Activated CD8-positive, alpha-beta T cell treated with anti-CD3 and anti-CD28 coated beads for 36 hours (primary cell): ENCODE results near the gene AGPAT3. TPM values are rescaled to one million over a fixed set of nuclear protein-coding genes. Genes with fewer than 3 reads are reported as not detected.

ENCODE experiments used
- ATAC-seq: fragments of 200-7000 bp; cut with Tn5 transposase; one replicate; pipeline ENCODE4 v1.10.0; 2021; ENCODE audit warnings: mild to moderate bottlenecking, moderate library complexity
- CTCF ChIA-PET: fragments of 350-600 bp; sonication (Branson Sonifier 250); formaldehyde crosslinking; loops from one replicate; lab custom pipeline; 2021; ENCODE audit warnings: antibody characterized with exemption; lab: Charles Lee
- POLR2A ChIA-PET: fragments of 350-600 bp; sonication (Branson Sonifier 250); formaldehyde crosslinking; loops from one replicate; lab custom pipeline; 2021; ENCODE audit warnings: antibody characterized with exemption; lab: Charles Lee
- DNase-seq: peaks from one replicate; pipeline ENCODE4 v3.0.0-alpha.2; 2020
- H3K27ac Mint-ChIP-seq: one replicate; pipeline ENCODE4 v1.8.0; 2021; ENCODE audit warnings: mild to moderate bottlenecking, mixed read lengths
- H3K27me3 Mint-ChIP-seq: one replicate; pipeline ENCODE4 v1.8.0; 2021; ENCODE audit warnings: mixed read lengths
- H3K36me3 Mint-ChIP-seq: one replicate; pipeline ENCODE4 v1.8.0; 2021; ENCODE audit warnings: low read depth, mixed read lengths
- H3K4me1 Mint-ChIP-seq: one replicate; pipeline ENCODE4 v1.8.0; 2021; ENCODE audit warnings: low read depth, mixed read lengths
- H3K4me3 Mint-ChIP-seq: one replicate; pipeline ENCODE4 v1.8.0; 2021; ENCODE audit warnings: mild to moderate bottlenecking, moderate library complexity, mixed read lengths
- H3K9me3 Mint-ChIP-seq: one replicate; pipeline ENCODE4 v1.8.0; 2021; ENCODE audit warnings: mixed read lengths
- intact Hi-C: fragments of 100-400 bp; cut with micrococcal nuclease; formaldehyde crosslinking; loops from one replicate; pipeline ENCODE4 v1.10.0; 2022
- total RNA-seq, 2 experiments: library from RNA; stranded (reverse); gene quantifications; one replicate each; pipeline ENCODE4 v1.2.3, GENCODE V29; 2021
- TF ChIP-seq, protein P1 (sequence below): fragments of 200-600 bp; IDR thresholded peaks from one replicate; pipeline ENCODE4 v1.8.0; 2022; ENCODE audit warnings: antibody characterized with exemption, mild to moderate bottlenecking

AGPAT3 gene
- total RNA-seq, 2 experiments from 2014 or later: 59.3 to 62.2 TPM

DNA sequence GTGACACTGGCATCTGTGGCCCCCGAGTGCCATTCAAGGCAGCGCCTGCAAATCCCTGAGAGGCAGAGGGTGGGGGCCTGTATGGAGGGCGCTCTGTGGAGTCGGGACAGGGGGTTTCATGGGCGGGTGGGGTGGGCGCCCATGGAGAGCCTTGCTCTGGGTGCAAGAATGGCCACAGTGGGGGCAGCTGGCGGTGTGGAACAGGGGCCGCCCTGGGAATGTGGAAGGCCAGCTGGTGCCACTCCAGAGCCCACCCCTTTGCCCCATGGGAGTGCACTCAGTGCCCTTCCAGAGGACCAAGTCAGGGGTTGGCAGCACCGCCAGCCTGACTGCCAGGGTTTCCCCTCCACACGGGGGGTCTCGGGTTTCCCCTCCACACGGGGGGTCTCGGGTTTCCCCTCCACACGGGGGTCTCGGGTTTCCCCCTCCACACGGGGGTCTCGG is 92.1 kb downstream of the AGPAT3 start:
- intact Hi-C loops: no loop called here
- no peak for ATAC-seq

DNA sequence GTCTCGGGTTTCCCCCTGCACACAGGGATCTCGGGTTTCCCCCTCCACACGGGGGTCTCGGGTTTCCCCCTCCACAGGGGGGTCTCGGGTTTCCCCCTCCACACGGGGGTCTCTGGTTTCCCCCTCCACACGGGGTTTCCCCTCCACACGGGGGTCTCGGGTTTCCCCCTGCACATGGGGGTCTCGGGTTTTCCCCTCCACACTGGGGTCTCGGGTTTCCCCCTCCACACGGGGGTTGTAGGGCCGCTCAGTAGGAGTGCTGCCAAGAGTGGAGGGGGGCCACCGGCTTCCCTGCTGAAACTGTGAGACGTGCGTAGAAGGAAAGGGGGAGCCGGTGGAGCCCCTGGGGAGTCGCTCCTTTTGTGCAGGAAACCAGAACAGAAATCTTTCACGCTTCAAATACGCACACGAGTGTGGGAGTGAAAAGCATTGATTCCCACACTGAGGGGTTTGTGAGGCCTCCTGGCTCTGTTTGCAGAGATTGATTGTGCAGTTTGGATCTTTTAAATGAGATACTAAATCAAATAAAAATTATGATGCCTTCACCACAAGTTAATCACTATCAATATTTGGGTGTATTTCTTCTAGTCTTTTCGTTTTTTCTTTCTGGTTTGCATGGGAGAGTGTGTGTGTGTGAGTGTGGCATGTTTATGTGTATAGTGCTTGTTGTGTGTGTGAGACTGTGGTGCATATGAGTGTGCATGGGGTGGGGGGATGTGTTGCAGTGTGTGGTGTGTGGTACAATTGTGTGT is 92.8 kb downstream of the AGPAT3 start:
- peaks cover 21% of the 10 kb centered on the region for H3K36me3 Mint-ChIP-seq
- DNase-seq (no peak), ATAC-seq (no peak)
- H3K9me3 Mint-ChIP-seq: no peaks in the 10 kb centered on the region
- intact Hi-C loops: no loop called here
- CTCF ChIA-PET: no interaction called here
- no peak overlapping the region for H3K27ac Mint-ChIP-seq
- H3K27me3 Mint-ChIP-seq: no peaks in the 10 kb centered on the region
- no peak overlapping the region for H3K4me3 Mint-ChIP-seq
- POLR2A ChIA-PET: no interaction called here
- peaks cover 26% of the 10 kb centered on the region for H3K4me1 Mint-ChIP-seq
- TF ChIP-seq, protein P1, sequence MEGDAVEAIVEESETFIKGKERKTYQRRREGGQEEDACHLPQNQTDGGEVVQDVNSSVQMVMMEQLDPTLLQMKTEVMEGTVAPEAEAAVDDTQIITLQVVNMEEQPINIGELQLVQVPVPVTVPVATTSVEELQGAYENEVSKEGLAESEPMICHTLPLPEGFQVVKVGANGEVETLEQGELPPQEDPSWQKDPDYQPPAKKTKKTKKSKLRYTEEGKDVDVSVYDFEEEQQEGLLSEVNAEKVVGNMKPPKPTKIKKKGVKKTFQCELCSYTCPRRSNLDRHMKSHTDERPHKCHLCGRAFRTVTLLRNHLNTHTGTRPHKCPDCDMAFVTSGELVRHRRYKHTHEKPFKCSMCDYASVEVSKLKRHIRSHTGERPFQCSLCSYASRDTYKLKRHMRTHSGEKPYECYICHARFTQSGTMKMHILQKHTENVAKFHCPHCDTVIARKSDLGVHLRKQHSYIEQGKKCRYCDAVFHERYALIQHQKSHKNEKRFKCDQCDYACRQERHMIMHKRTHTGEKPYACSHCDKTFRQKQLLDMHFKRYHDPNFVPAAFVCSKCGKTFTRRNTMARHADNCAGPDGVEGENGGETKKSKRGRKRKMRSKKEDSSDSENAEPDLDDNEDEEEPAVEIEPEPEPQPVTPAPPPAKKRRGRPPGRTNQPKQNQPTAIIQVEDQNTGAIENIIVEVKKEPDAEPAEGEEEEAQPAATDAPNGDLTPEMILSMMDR: no peak

More for the DNA sequence above, 92.1 kb downstream of the AGPAT3 start:
- ChIA-PET POLR2A (no interaction called here), CTCF (no interaction called here)
- DNase-seq: no peak
- TF ChIP-seq, protein P1: no peak
- Mint-ChIP-seq H3K9me3 (no peaks in the 10 kb centered on the region), H3K36me3 (peaks cover 17% of the 10 kb centered on the region), H3K4me3 (no peak overlapping the region), H3K4me1 (peaks cover 26% of the 10 kb centered on the region), H3K27me3 (no peaks in the 10 kb centered on the region), H3K27ac (no peak overlapping the region)

DNA sequence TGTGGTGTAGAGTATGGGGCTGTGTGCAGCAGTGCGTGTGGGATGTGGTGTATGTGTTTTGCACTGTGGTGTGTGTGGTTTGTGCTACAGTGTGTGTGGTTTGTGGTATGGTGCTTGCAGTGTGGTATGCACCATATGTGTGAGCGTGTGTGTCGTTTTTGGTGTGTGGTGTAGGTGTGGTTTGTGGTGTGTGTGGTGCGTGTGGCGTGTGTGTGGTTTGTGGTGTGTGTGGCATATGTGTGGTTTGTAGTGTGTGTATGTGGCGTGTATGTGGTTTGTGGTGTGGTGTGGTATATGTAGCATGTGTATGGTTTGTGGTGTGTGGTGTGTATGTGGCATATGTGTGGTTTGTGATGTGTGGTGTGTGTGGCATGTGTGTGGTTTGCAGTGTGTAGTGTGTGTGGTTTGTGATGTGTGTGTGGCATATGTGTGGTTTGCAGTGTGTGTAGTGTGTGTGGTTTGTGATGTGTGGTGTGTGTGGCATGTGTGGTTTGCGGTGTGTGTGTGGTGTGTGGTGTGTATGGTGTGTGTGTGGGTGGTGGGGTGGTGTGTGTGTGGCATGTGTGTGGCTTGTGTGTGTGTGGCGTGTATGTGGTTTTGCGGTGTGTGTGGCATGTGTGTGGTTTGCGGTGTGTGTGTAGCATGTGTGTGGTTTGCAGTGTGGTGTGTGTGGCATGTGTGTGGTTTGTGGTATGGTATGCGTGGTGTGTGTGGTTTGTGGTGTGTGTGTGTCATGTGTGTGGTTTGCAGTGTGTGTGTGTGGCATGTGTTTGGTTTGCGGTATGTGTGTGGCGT is 93.5 kb downstream of the AGPAT3 start:
- H3K9me3 Mint-ChIP-seq: no peaks in the 10 kb centered on the region
- intact Hi-C loops: no loop called here

DNA sequence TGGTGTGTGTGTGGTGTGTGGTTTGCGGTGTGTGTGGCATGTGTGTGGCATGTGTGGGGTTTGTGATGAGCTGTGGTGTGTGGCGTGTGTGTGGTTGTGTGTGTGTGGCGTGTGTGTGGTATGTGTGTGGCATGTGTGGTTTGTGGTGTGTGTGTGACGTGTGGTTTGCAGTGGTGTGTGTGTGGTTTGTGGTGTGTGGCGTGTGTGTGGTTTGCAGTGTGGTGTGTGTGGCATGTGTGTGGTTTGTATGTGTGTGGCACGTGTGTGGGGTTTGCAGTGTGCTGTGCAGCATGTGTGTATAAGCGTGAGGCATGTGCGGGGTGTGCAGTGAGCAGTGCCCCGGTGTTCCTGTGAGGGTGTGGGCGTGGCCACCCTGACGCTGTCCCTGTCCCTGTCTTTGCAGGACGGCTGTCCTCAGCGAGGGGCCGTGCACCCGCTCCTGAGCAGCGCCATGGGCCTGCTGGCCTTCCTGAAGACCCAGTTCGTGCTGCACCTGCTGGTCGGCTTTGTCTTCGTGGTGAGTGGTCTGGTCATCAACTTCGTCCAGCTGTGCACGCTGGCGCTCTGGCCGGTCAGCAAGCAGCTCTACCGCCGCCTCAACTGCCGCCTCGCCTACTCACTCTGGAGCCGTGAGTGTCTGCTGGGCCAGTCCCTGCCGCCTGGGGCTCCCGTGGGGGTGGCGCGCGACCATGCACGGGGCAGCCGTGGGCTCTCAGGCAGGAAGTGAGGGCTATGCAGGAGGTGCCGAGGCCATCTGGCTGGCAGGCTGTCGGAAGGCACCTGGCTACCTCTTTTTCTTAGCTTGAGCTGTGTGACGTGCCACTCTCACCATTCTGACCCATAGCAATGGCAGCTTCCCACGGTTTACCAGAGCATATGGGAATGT is 94.5 kb downstream of the AGPAT3 start:
- TF ChIP-seq, protein P1: no peak
- Mint-ChIP-seq H3K9me3 (no peaks in the 10 kb centered on the region), H3K36me3 (peaks cover 25% of the 10 kb centered on the region), H3K4me1 (peaks cover 26% of the 10 kb centered on the region), H3K27ac (no peak overlapping the region), H3K27me3 (no peaks in the 10 kb centered on the region), H3K4me3 (no peak overlapping the region)
- CTCF ChIA-PET: no interaction called here
- POLR2A ChIA-PET: interaction anchor here (1.0 to 1.1 kb wide), 2 partner anchors 10 to 29 kb away, joined by 3 to 4 read pairs; no protein-coding TSS in a partner anchor
- intact Hi-C loops: no loop called here
- ATAC-seq (peak; percentile 30), DNase-seq (peak; percentile 17)

More for the DNA sequence above, 93.5 kb downstream of the AGPAT3 start:
- Mint-ChIP-seq H3K27ac (no peak overlapping the region), H3K4me1 (peaks cover 26% of the 10 kb centered on the region), H3K4me3 (no peak overlapping the region), H3K27me3 (no peaks in the 10 kb centered on the region), H3K36me3 (peaks cover 25% of the 10 kb centered on the region)
- POLR2A ChIA-PET: no interaction called here
- TF ChIP-seq, protein P1: no peak
- ATAC-seq (no peak), DNase-seq (peak; percentile 27)
- CTCF ChIA-PET: no interaction called here
